ENCODE data around the gene GLDN. TPM values are rescaled to one million over a fixed set of nuclear protein-coding genes. Genes with fewer than 3 reads are reported as not detected.

Gene GLDN
- total RNA-seq, 1 donor from 2014 or later: 0.21 TPM

- no peak overlapping the region for H3K4me3 Mint-ChIP-seq (ENCODE audit: unreplicated experiment)
- H3K36me3 Mint-ChIP-seq (ENCODE audit: low read depth, unreplicated experiment): peaks cover 4% of the 10 kb centered on the region
- no peak for DNase-seq (ENCODE audit: low spot score)
- TF ChIP-seq CTCF (IDR thresholded peaks at IDR 0.05; ENCODE audit: unreplicated experiment): no peak
- H3K27me3 Mint-ChIP-seq (ENCODE audit: unreplicated experiment): peaks cover 16% of the 10 kb centered on the region
- no peaks in the 10 kb centered on the region for H3K9me3 Mint-ChIP-seq (ENCODE audit: unreplicated experiment)
- H3K4me1 Mint-ChIP-seq (ENCODE audit: unreplicated experiment): peaks cover 16% of the 10 kb centered on the region
- peak overlapping the region; percentile 42 for H3K27ac Mint-ChIP-seq (ENCODE audit: unreplicated experiment)
These were observed 45.7 kb downstream of the GLDN start for GRCh38 chr15:51386960-51387698.

- H3K27ac Mint-ChIP-seq (ENCODE audit: unreplicated experiment): no peak overlapping the region
- DNase-seq (ENCODE audit: low spot score): no peak
- H3K4me1 Mint-ChIP-seq (ENCODE audit: unreplicated experiment): peaks cover 16% of the 10 kb centered on the region
- no peak overlapping the region for H3K4me3 Mint-ChIP-seq (ENCODE audit: unreplicated experiment)
- no peak for TF ChIP-seq CTCF (IDR thresholded peaks at IDR 0.05; ENCODE audit: unreplicated experiment)
- H3K36me3 Mint-ChIP-seq (ENCODE audit: low read depth, unreplicated experiment): peaks cover 4% of the 10 kb centered on the region
- no peaks in the 10 kb centered on the region for H3K9me3 Mint-ChIP-seq (ENCODE audit: unreplicated experiment)
- peaks cover 16% of the 10 kb centered on the region for H3K27me3 Mint-ChIP-seq (ENCODE audit: unreplicated experiment)
These were observed 46.2 kb downstream of the GLDN start for GRCh38 chr15:51387699-51388041.

GRCh38 chr15:51388726-51389125 lies 47.3 kb downstream of the GLDN start:
- TF ChIP-seq CTCF (IDR thresholded peaks at IDR 0.05; ENCODE audit: unreplicated experiment): no peak
- Mint-ChIP-seq H3K4me1 (ENCODE audit: unreplicated experiment) (peaks cover 7% of the 10 kb centered on the region), H3K27ac (ENCODE audit: unreplicated experiment) (no peak overlapping the region), H3K36me3 (ENCODE audit: low read depth, unreplicated experiment) (peaks cover 4% of the 10 kb centered on the region), H3K27me3 (ENCODE audit: unreplicated experiment) (peaks cover 16% of the 10 kb centered on the region), H3K9me3 (ENCODE audit: unreplicated experiment) (no peaks in the 10 kb centered on the region), H3K4me3 (ENCODE audit: unreplicated experiment) (no peak overlapping the region)
- DNase-seq (ENCODE audit: low spot score): no peak

GRCh38 chr15:51390241-51390965 lies 48.9 kb downstream of the GLDN start:
- no peaks in the 10 kb centered on the region for H3K9me3 Mint-ChIP-seq (ENCODE audit: unreplicated experiment)
- DNase-seq (ENCODE audit: low spot score): no peak
- no peak overlapping the region for H3K27ac Mint-ChIP-seq (ENCODE audit: unreplicated experiment)
- peaks cover 6% of the 10 kb centered on the region for H3K4me1 Mint-ChIP-seq (ENCODE audit: unreplicated experiment)
- no peak overlapping the region for H3K4me3 Mint-ChIP-seq (ENCODE audit: unreplicated experiment)
- H3K36me3 Mint-ChIP-seq (ENCODE audit: low read depth, unreplicated experiment): peaks cover 4% of the 10 kb centered on the region
- peaks cover 14% of the 10 kb centered on the region for H3K27me3 Mint-ChIP-seq (ENCODE audit: unreplicated experiment)
- no peak for TF ChIP-seq CTCF (IDR thresholded peaks at IDR 0.05; ENCODE audit: unreplicated experiment)

GRCh38 chr15:51390966-51391422 lies 49.5 kb downstream of the GLDN start:
- no peak for DNase-seq (ENCODE audit: low spot score)
- peaks cover 2% of the 10 kb centered on the region for H3K4me1 Mint-ChIP-seq (ENCODE audit: unreplicated experiment)
- no peak overlapping the region for H3K4me3 Mint-ChIP-seq (ENCODE audit: unreplicated experiment)
- no peaks in the 10 kb centered on the region for H3K9me3 Mint-ChIP-seq (ENCODE audit: unreplicated experiment)
- no peaks in the 10 kb centered on the region for H3K36me3 Mint-ChIP-seq (ENCODE audit: low read depth, unreplicated experiment)
- H3K27ac Mint-ChIP-seq (ENCODE audit: unreplicated experiment): no peak overlapping the region
- peaks cover 11% of the 10 kb centered on the region for H3K27me3 Mint-ChIP-seq (ENCODE audit: unreplicated experiment)
- no peak for TF ChIP-seq CTCF (IDR thresholded peaks at IDR 0.05; ENCODE audit: unreplicated experiment)

All from endothelial cell (in vitro differentiated cells).